ENCODE measurements around the gene FAM3D. TPM values are rescaled to one million over a fixed set of nuclear protein-coding genes. Genes with fewer than 3 reads are reported as not detected.

FAM3D gene
- total and polyA plus RNA-seq, 10 of the 15 experiments (the other 5 are each of a cell fraction or from before 2014, with no cell fraction given): 0.04 to 0.07 TPM; not detected in 8

- Histone ChIP-seq H3K4me2 (ENCODE audit: control insufficient read depth, insufficient read depth) (no peak overlapping the region), H3K27ac (ENCODE audit: control insufficient read depth, insufficient read depth) (no peak overlapping the region), H3K36me3 (ENCODE audit: control insufficient read depth in 2 of 2, insufficient read depth in 2 of 2, low read length in 1 of 2) (no peaks in the 10 kb centered on the region), H3K79me2 (ENCODE audit: control insufficient read depth, insufficient read depth, low read length) (no peaks in the 10 kb centered on the region), H3K9ac (ENCODE audit: control insufficient read depth, insufficient read depth, low read length) (no peak overlapping the region), H3K9me3 (replicated peaks; ENCODE audit: control insufficient read depth, insufficient read depth, low read length) (no peaks in the 10 kb centered on the region), H3K4me3 (no peak overlapping the region), H2AFZ (ENCODE audit: control insufficient read depth, low read depth, low read length) (no peak overlapping the region), H3K27me3 (replicated peaks in 1 of 2; ENCODE audit: control insufficient read depth in 2 of 2, insufficient read depth in 2 of 2, low read length in 1 of 2) (peaks cover 0 to 2% of the 10 kb centered on the region in 2 experiments; a peak in 1 of 4 replicates), H4K20me1 (ENCODE audit: control insufficient read depth, insufficient read depth) (no peaks in the 10 kb centered on the region), H3K4me1 (ENCODE audit: control insufficient read depth, insufficient read depth, low read length) (no peaks in the 10 kb centered on the region)
- in situ Hi-C loops (cut with MboI): no loop called here
- DNase-seq (ENCODE audit: low read depth, low spot score): no peak
- ChIA-PET RAD21 (ENCODE audit: unreplicated experiment) (no interaction called here), POLR2A (interaction anchor here (0.5 kb wide), 1 partner anchor 317 kb away, joined by 3 read pairs; no protein-coding TSS in a partner anchor), CTCF (interaction anchor here (0.5 to 1.3 kb wide), 3 partner anchors 67 to 190 kb away, joined by 3 to 4 read pairs (median 3); no protein-coding TSS in a partner anchor), SMC1A (ENCODE audit: uncharacterized antibody, unreplicated experiment) (interaction anchor here (0.5 kb wide), 1 partner anchor 309 kb away, joined by 3 read pairs; no protein-coding TSS in a partner anchor)
- 9% methylated on average over 24 of the region's 24 CpGs for WGBS (ENCODE audit: insufficient coverage, insufficient replicate concordance, low lambda C conversion rate, missing lambda C conversion rate)
- intact Hi-C loops (cut with micrococcal nuclease; ENCODE audit: unreplicated experiment): no loop called here
- FAIRE-seq: no peak
- peak; percentile 70 for ATAC-seq
- TF ChIP-seq EP300 (IDR thresholded peaks at IDR 0.05; ENCODE audit: borderline replicate concordance in 1 of 2, control insufficient read depth in 1 of 2, low read depth in 2 of 2, low read length in 2 of 2) (no peak), EGR1 (IDR thresholded peaks at IDR 0.05; ENCODE audit: borderline replicate concordance in 1 of 2, low read depth in 2 of 2, low read length in 2 of 2) (peak in 1 of 2 experiments; percentile 53; a peak in 1 of 3 replicates), TCF12 (IDR thresholded peaks at IDR 0.05; ENCODE audit: low read depth, low read length) (peak; percentile 61; the same call in 1 of the 2 replicates), RUNX3 (IDR thresholded peaks at IDR 0.05; ENCODE audit: low read length) (peak; percentile 12; the same call in 1 of the 2 replicates), EED (IDR thresholded peaks at IDR 0.05; ENCODE audit: low read depth) (0 out of 2 replicates have a peak, but pooled peaks have one; percentile 16), CTCF (IDR thresholded peaks at IDR 0.05 in 2 of 3, conservative IDR thresholded peaks at IDR 0.05 in 1 of 3; ENCODE audit: control insufficient read depth in 2 of 3, extremely low read depth in 1 of 3, insufficient read depth in 1 of 3, low read depth in 3 of 3, low read length in 3 of 3) (0 out of 6 replicates have a peak, but pooled peaks of 2 of the 3 experiments have one; percentile 7 to 9), HDAC2 (IDR thresholded peaks at IDR 0.05) (no peak), ZNF384 (IDR thresholded peaks at IDR 0.05; ENCODE audit: borderline replicate concordance, low read depth, low read length) (no peak)
- BruUV-seq (replicated peaks): no TSS peak
These were observed 30.9 kb downstream of the FAM3D start for GRCh38 chr3:58635371-58636285.
